Muscle of arm (tissue), 12 donors: Measurements from ENCODE around the gene FBLIM1. TPM values are rescaled to one million over a fixed set of nuclear protein-coding genes. Genes with fewer than 3 reads are reported as not detected.
A peak's percentile ranks its signal among the peaks of the same experiment; 100 is the strongest.
"Not testable (repeated sequence)": the region's sequence is repeated elsewhere in the genome, so short reads cannot be mapped to it uniquely, and the experiment has no call there.

Experiments
- DNase-seq: peaks from one replicate; pipeline ENCODE4 v3.0.0-alpha.2; 2013
- polyA plus RNA-seq, 12 donors: library from polyadenylated mRNA; unstranded; fragments of 120-200 nt; gene quantifications; one replicate each; pipeline ENCODE4 v1.2.1, GENCODE V29; 2013; ENCODE audit not compliant: insufficient read length in 12 of 12

Gene FBLIM1
- polyA plus RNA-seq, 12 donors = 14.3 to 85.7 (median 31.6) TPM; not detected in 1

DNA sequence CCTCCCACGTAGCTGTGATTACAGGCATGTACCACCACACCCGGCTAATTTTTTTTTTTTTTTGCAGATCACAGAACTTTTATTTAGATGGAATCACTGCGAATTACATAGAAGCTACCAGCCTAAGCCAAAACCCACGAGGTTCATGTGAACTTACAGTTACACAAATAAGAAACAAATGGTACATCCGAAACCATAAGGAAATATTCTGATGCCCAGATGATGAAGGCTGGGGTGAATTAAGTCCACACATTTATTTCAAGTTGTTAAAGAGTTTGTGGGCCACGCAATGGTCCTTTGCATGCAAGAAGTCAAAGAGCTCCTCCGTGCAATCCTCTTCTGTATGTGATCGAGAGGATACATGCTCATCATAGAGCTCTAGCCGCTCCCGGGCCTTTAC is 48.5 kb downstream of the FBLIM1 start:
- DNase-seq = no peak

DNA sequence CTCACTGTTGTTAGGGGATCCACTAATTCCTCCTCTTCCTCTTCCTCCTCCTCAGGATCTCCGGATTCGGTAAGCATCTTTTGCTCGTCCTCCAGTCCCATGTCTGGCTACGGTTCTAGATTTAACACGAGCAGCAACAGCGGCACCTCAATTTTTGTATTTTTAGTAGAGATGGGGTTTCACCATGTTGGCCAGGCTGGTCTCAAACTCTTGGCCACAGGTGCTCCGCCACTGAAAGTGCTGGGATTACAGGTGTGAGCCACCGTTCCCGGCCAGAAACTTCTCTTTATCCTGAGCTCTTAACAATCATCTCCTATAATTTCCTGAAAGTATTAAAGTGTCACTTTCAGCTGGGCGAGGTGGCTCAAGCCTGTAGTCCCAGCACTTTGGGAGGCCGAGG is 49.0 kb downstream of the FBLIM1 start, which contains the start of gene UQCRHL:
TSS of gene UQCRHL (minus strand) at position 101 of the 400 bp plus-strand sequence. CDS start at position 101, 0 bp downstream.
- DNase-seq = not testable (repeated sequence)

DNA sequence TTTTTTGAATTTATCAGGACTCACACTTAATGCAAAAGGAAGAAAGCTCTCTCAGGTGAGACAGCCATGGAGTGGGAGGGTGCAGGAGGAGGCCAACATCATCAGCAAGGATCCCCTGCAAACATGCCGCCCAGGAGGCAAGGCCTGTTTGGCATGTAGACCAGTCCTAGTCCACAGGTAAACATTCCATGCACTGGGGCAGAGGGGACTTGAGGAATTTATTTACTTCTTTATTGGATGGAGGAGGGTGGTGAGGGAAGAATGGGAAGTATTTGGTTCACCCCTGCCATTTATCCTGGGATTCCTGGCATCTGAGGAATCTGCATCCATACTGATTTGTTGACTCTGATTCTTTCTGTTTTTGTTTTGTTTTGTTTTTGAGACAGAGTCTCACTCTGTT is 50.4 kb downstream of the FBLIM1 start:
- DNase-seq = no peak

DNA sequence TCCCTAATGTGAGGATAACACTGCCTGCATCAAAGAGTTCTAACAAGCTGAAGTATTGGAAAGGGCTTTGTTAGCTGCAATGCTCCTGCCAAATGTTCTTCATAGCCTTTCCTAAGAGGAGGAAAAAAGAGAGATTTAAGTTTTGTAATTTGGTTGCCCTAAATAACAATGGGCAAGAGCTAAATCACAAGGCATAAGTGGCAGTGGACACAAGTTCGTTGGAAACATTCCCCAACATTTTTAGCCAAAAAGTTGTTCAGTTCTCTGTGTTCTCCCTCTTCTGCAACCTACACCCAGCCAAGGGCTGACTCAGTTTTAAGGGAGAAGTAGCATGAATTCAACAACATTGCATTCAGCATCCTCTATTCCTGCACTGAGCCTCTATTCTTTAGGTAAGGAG is 51.5 kb downstream of the FBLIM1 start:
- DNase-seq = no peak

DNA sequence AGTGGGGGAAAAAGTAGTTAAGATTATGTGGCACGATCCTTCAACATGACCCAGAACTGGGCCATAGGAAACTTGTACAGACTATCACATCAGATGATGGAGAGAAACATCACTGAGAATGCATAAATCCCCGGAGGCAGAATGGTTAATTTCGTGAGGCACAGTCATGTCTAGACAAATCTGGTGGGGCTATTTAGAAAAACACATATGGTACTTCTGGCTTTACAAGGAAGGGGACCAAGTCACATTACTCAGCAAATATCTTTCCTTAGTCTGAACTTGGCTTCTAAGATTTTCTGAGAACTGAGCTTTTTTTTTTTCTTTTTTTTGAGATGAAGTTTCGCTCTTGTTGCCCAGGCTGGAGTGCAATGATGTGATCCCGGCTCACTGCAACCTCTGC is 58.1 kb downstream of the FBLIM1 start:
- no peak for DNase-seq

DNA sequence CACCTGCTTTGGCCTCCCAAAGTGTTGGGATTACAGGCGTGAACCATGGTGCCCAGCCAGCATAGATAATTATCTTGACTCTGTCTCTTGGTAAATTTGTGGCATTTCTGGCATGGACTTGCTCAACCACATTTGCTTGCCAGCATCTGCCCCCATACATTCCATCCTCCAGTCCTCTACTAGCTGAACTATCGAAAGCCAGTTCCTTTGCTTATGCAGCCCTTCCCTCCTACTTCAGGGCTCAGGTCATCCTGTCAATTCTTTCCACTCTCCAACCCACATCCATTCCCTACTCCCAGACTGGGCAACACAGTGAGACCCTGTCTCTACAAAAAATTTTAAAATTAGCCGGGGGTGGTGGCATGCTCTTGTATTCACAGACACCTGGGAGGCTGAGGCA is 61.9 kb downstream of the FBLIM1 start:
- no peak for DNase-seq

DNA sequence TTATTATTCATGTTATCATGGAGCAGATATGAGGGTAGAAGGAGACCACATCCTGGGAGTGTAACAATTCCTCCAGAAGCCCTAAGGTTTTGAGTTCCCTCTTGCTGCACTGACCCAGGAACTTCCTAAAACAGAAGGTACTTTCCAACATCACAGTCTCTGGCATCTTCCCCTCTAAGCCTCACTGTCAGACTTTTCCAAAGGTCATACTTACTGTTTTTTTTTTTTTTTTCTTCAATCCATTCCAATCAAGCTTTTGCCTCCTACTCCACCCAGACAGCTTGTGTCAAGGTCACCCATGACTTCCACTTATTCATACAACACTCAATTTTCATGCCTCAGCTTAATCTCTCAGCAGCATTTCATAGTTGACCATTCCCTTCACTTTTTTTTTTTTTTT is 67.2 kb downstream of the FBLIM1 start:
- no peak for DNase-seq

DNA sequence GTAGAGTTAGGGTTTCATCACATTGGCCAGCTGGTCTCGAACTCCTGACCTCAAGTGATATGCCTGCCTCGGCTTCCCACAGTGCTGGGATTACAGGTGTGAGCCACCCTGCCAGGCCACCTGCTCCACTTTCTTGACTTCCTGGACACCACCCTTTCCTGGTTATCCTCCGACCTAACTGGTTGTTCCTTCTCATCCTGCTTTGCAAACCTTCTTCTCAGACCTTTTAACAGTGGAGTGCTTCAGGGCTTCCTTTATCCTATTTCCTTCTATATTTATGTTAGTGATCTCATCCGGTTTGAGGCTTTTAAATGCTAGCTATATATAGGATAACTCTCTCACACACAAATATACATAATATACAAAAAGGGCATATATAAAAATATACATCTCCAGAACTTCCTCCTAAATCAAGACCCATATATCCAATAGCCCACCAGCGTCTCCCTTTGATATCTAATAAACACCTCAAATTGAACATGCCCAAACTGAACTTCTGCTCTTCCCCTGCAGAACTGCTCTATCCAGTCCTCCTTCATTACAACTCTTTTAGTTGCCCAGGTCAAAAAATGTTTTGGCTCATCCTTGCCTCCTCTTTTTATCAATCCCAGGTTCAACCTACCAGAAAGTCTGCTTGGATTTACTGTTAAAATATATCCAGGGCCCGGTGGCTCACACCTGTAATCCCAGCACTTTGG is 68.4 kb downstream of the FBLIM1 start:
- DNase-seq = no peak

DNA sequence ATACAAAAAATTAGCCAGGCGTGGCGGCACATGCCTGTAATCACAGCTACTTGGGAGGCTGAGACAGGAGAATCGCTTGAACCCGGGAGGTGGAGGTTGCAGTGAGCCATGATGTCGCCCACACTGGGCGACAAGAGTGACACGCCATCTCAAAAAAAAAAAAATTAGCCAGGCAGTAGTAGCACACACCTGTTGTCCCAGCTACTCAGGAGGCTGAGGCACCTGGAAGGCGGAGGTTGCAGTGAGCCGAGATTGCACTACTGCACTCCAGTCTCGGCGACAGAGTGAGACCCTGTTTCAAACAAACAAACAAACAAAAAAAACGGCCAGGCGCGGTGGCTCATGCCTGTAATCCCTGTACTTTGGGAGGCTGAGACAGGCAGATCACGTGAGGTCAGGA is 69.0 kb downstream of the FBLIM1 start:
- not testable (repeated sequence) for DNase-seq

DNA sequence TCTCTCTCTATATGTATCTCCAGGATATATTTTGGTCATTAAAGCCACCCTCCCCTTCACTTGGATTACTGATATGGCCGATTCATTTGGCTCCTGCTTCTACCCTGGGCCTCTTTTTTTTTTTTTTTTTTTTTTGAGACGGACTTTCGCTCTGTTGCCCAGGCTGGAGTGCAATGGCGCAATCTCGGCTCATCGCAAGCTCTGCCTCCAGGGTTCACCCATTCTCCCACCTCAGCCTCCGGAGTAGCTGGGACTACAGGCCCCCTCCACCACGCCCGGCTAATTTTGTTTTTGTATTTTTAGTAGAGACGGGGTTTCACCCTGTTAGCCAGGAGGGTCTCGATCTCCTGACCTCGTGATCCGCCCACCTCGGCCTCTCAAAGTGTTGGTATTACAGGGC is 70.3 kb downstream of the FBLIM1 start:
- not testable (repeated sequence) for DNase-seq

DNA sequence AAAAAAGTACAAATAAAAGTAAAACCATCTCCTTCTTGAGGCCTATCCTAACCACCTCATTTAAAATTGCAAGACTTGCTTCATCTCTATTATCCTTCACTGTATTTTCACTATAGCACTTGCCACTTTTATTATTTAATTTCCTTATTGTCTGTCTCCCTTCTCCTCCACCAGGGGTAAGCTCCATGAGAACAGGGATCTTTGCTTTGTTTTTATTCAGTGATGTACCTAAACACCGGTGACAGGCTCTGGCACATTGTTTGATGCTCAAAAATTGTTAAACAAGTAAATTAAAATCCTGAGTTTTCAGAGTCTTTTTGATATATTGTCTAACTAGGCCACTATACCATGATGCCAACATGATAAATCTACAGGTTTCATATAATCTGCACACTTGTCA is 71.7 kb downstream of the FBLIM1 start:
- DNase-seq = no peak

DNA sequence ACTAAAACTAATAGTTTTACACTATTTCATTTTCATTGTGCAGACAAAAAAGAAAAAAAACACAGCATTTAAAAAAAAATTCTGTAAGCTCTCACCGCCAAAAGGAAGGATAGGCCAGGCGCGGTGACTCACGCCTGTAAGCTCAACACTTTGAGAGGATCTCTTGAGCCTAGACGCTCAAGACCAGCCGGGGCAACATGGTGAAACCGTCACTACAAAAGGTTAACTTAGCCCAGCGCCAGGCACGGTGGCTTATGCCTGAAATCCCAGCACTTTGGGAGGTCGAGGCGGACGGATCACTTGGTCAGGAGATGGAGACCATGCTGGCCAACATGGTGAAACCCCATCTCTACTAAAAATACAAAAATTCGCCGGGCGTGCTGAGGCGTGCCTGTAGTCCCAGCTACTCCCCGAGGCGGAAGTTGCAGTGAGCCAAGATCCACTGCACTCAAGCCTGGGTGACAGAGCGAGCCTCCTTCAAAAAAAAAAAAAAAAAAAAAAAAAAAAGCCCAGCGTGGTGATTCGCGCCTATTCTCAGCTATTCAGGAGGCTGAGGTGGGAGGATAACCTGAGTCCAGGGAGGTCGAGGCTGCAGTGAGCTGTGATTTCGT is 74.6 kb downstream of the FBLIM1 start:
- DNase-seq = no peak

DNA sequence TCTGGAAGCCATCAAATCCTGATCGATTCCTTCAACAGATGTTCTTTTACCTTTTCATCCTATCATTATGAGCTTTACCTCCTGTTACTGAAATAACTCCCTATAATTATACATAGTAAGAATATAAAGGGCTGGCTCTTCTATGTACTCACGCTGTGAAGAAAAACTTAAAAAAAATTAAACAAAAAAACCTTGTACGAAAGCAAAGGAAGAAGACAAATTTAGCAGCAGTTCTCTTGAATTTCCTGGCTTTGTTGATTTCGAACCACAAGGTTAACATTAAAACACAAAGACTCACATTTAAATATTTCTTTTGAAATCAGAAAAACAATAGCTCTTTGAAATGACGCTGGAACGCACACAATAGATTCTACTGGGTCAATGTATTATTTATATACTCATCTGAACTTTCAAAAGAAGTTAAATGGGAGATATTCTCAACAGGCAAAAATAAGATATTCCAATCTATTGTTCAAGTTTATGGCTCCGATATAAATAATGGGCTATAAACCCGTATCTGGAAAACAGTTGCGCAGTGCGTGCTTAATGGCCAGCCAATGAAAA is 75.3 kb downstream of the FBLIM1 start:
- DNase-seq = peak; percentile 43

DNA sequence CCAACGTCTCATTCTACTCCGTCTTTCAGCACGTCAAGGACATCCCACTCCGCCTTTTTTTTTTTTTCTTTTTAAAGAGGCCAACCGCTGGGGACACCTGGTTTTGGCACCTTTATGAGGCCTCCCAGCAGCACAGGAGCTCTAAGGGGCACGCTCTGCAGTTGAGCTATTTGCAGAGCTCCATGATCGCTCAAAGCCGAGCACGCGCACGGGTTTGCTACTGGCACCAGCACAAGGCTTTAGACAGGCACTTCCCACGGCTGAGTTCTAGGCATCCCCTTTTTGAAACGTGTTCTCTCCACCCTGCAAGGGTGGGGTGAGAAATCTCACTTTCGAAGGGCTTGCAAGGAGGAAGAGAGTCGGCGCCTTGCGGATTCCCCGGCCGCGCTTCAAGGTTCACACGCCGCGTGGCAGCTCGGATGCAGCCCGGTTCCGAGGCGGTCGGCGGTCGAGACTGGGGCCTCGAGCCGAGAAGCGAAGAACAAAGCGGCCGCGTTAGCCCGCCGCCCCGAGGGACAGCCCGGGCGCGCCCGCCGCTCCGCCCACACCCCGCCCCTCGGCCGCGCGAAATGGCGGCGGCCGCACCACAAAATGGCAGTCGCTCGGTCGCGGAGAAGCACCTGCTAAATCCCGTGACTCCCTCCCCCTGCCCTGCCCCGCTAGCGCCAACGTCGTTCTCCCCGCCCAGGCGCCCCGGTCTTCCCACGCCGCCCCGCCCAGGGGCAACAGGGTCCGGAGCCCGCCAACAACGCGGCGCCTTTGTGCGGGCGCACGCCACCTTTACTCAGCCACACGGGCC is 76.0 kb downstream of the FBLIM1 start:
- DNase-seq = peak; percentile 94

DNA sequence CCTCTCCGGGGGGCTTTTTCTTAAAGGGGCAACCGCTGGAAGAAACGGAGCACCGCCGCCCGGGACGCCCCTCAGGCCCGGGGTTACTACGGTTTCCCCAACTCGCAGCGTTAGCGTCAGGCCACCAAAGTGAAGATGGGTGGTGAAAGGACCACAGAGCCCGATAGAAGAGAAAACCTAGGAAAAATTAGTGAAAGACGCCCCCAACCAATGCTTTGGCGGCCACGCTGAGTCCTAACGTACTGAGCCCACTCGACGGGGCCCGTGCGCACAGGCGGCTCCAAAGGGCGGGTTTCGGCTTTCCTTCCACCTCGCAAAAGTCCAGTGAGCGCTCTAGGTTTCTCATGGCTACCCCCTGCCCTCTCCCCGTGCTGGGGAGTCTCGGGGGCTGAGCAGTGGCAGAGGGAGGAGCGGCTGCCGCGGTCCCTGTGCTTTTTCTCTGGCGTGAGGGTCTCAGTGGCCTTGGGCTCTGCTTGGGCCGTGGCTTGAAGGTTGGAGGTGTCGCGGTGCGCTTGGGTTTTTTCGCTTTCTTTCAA is 76.7 kb downstream of the FBLIM1 start:
- no peak for DNase-seq

DNA sequence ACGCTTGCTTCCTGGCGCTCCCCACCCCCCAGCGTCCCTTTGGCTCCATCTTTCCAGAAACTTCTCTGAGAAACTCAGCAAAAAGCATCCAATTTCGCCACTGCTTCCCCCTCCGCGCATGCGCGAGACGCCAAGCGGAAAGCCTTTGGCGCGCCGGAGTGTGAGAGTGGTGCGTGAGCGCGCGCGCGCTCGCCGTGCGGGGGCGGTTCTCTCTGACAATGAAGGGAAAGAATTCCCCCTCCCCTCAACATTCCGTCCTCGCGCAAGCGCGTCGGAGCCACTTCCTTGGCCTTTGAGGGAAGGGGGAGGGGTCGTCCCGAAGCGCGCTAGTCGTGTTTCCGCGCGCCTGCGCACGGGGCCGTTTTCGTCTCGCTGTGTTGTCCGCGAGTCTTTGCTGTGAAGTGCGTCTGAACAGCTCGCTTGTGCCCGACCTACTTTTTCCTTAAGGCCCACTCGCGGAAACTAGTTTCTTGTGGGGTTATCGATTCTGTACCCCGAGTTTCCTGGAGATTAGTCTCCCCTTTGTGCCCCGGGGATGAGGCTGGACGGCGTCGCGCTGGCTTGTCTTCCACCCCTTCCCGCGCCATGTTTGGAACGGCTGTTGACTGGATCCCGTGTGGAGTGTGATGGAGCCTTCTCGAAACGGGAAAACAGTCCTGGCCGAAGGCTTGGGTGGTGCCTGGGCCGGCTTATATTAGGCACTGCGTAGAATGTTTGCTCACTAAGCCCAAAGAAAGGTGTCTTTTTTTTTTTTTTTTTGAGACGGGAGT is 77.3 kb downstream of the FBLIM1 start:
- peak; percentile 100 for DNase-seq

Other genes with a start within 250 kb of the FBLIM1 start
- 10 to 100 TPM in 11 of 12 donors, not detected in 1; 13.2 to 20.0 (median 17.6) TPM for gene CASP9, start 234.6 kb upstream of the FBLIM1 start, polyA plus RNA-seq
- gene DNAJC16, start 231.9 kb upstream of the FBLIM1 start, polyA plus RNA-seq = 10 to 100 TPM in 11 of 12 donors, not detected in 1; 12.2 to 20.4 (median 16.6) TPM
- gene AGMAT, start 173.7 kb upstream of the FBLIM1 start, polyA plus RNA-seq = 1 to 10 TPM in 11 of 12 donors, not detected in 1; 1.2 to 5.6 (median 3.9) TPM
- 10 to 100 TPM in 11 of 12 donors, not detected in 1; 19.6 to 27.3 (median 25.7) TPM for gene DDI2, start 141.3 kb upstream of the FBLIM1 start, polyA plus RNA-seq
- 10 to 100 TPM in 11 of 12 donors, not detected in 1; 36.4 to 62.2 (median 50.9) TPM for gene PLEKHM2, start 74.5 kb upstream of the FBLIM1 start, polyA plus RNA-seq
- 1 to 10 TPM in 10 of 12 donors, not detected in 2; 2.8 to 7.8 (median 4.4) TPM for gene SLC25A34, start 22.5 kb upstream of the FBLIM1 start, polyA plus RNA-seq
- gene TMEM82, start 16.3 kb upstream of the FBLIM1 start, polyA plus RNA-seq = not detected
- gene UQCRHL, start 48.9 kb downstream of the FBLIM1 start, polyA plus RNA-seq = 1 to 10 TPM in 5 of 12 donors, under 1 TPM in 5, not detected in 2; 0.31 to 1.9 (median 1.1) TPM
- 10 to 100 TPM in 11 of 12 donors, not detected in 1; 31.7 to 75.5 (median 34.6) TPM for gene SPEN, start 88.9 kb downstream of the FBLIM1 start, polyA plus RNA-seq
- 10 to 100 TPM in 11 of 12 donors, not detected in 1; 17.9 to 32.1 (median 22.4) TPM for gene ZBTB17, start 217.3 kb downstream of the FBLIM1 start, polyA plus RNA-seq
- under 1 TPM in 2 of 12 donors, not detected in 10; 0.05 to 0.07 TPM for gene SRARP, start 245.4 kb downstream of the FBLIM1 start, polyA plus RNA-seq